K562 (cell line): Measurements from ENCODE around the gene TRIM14. TPM values are rescaled to one million over a fixed set of nuclear protein-coding genes. Genes with fewer than 3 reads are reported as not detected.

Source experiments
- ATAC-seq: fragments of 200-7000 bp; cut with Tn5 transposase; 3 replicates; pipeline ENCODE4 v1.9.1; 2020; ENCODE audit warnings: moderate library complexity
- BruUV-seq: library from RNA; stranded (reverse); fragments of 400-500 nt; replicated peaks from 2 replicates; lab custom pipeline; 2021; lab: Mats Ljungman, UMichigan
- CTCF ChIA-PET: fragments of 300-600 bp; formaldehyde crosslinking; extraction: SDS; loops from one replicate; lab custom pipeline; 2021; ENCODE audit warnings: low intra/inter-chr PET ratio; lab: Yijun Ruan, JAX
- POLR2A ChIA-PET: fragments of 300-600, 350-650 bp; sonication (Branson Sonifier 250); formaldehyde crosslinking; extraction: SDS; loops from one replicate; lab custom pipeline; 2021; ENCODE audit warnings: antibody characterized with exemption, inconsistent platforms; lab: Yijun Ruan, JAX
- DNase-seq, 4 experiments: peaks; one replicate each; pipeline versions ENCODE4 v3.0.0 to v3.0.0-alpha.2; 2011 to 2018; ENCODE audit warnings: low spot score in 3 of 4, mixed read lengths in 3 of 4; ENCODE audit errors: extremely low read depth in 1 of 4
- FAIRE-seq: peaks from 2 replicates; lab custom pipeline; 2011; peaks lifted over from hg19 to GRCh38; lab: Jason Lieb, UNC
- H2AFZ ChIP-seq: 2 replicates; pipeline ENCODE4 v1.6.0; 2011; ENCODE audit warnings: low read depth, low read length, control low read depth, inconsistent platforms
- H3K27ac ChIP-seq: fragments of 200-600 bp; 3 replicates; pipeline ENCODE4 v1.8.0; 2011; ENCODE audit warnings: low read depth, mild to moderate bottlenecking, control low read depth, inconsistent platforms, low read length, moderate library complexity, mixed read lengths; ENCODE audit errors: extremely low read depth
- H3K27me3 ChIP-seq, 2 experiments: fragments of 300-600 bp in 1 of 2; 2 replicates in 1 of 2; 3 replicates in 1 of 2; pipeline versions ENCODE4 v1.6.0 to v1.8.0; 2011; ENCODE audit warnings: inconsistent platforms in 2 of 2, low read length in 2 of 2, mild to moderate bottlenecking in 1 of 2, mixed read lengths in 1 of 2, moderate library complexity in 1 of 2; ENCODE audit not compliant: control insufficient read depth in 2 of 2, insufficient read depth in 2 of 2
- H3K36me3 ChIP-seq: fragments of 300-600 bp; 3 replicates; pipeline ENCODE4 v1.8.0; 2011; ENCODE audit warnings: mild to moderate bottlenecking, low read length, inconsistent platforms; ENCODE audit not compliant: control insufficient read depth, insufficient read depth
- H3K4me1 ChIP-seq, 2 experiments: fragments of 200-600 bp in 1 of 2; replicated peaks in 1 of 2; 2 replicates in 1 of 2; 3 replicates in 1 of 2; pipeline versions ENCODE4 v1.5.1 to v1.8.0; 2011; ENCODE audit warnings: inconsistent platforms in 2 of 2, low read length in 2 of 2, mild to moderate bottlenecking in 1 of 2, mixed read lengths in 1 of 2, moderate library complexity in 1 of 2; ENCODE audit not compliant: control insufficient read depth in 2 of 2, insufficient read depth in 2 of 2
- H3K4me2 ChIP-seq: 2 replicates; pipeline ENCODE4 v1.6.1; 2011; ENCODE audit warnings: low read length, control low read depth, inconsistent platforms, mixed read lengths; ENCODE audit not compliant: insufficient read depth
- H3K4me3 ChIP-seq: fragments of 200-600 bp; sonication (generic), shearing (Covaris generic); 2 replicates; pipeline ENCODE4 v1.5.1; 2016; ENCODE audit warnings: control low read depth, inconsistent platforms
- H3K79me2 ChIP-seq: fragments of 200-600 bp; 3 replicates; pipeline ENCODE4 v1.8.0; 2011; ENCODE audit warnings: low read length, inconsistent platforms; ENCODE audit not compliant: control insufficient read depth, insufficient read depth
- H3K9ac ChIP-seq, 2 experiments: 2 replicates each; pipeline versions ENCODE4 v1.6.0 to v1.6.1; 2011; ENCODE audit warnings: low read depth in 2 of 2, low read length in 2 of 2, control low read depth in 1 of 2, inconsistent platforms in 1 of 2, mild to moderate bottlenecking in 1 of 2, mixed read lengths in 1 of 2; ENCODE audit not compliant: insufficient read depth in 1 of 2
- H3K9me1 ChIP-seq: one replicate; pipeline ENCODE4 v1.6.0; 2011; ENCODE audit warnings: inconsistent platforms, mild to moderate bottlenecking, low read length, moderate library complexity; ENCODE audit not compliant: control insufficient read depth, insufficient read depth
- H3K9me3 ChIP-seq: replicated peaks from 2 replicates; pipeline ENCODE4 v1.5.1; 2011; ENCODE audit warnings: low read depth, low read length, inconsistent platforms; ENCODE audit not compliant: control insufficient read depth, insufficient read depth
- H4K20me1 ChIP-seq: replicated peaks from 2 replicates; pipeline ENCODE4 v1.6.1; 2011; ENCODE audit warnings: low read length, inconsistent platforms, mixed read lengths; ENCODE audit not compliant: control insufficient read depth, insufficient read depth
- FOXK1 ChIP-seq: sonication (generic); formaldehyde crosslinking; IDR thresholded peaks from 2 replicates; pipeline ENCODE4 v1.8.0; 2022; ENCODE audit warnings: missing genetic modification reagents, mild to moderate bottlenecking, borderline replicate concordance
- GATA2 ChIP-seq: sonication (generic); formaldehyde crosslinking; IDR thresholded peaks from 2 replicates; pipeline ENCODE4 v1.4.0; 2020; ENCODE audit warnings: mild to moderate bottlenecking, missing genetic modification reagents
- HINFP ChIP-seq: fragments of 450-650 bp; conservative IDR thresholded peaks from 2 replicates; pipeline ENCODE4 v1.6.1; 2016; ENCODE audit warnings: missing genetic modification characterization, low read depth, mild to moderate bottlenecking, control low read depth, missing compliant biosample characterization
- HOMEZ ChIP-seq: fragments of 250-450 bp; sonication (Bioruptor Pico); IDR thresholded peaks from 2 replicates; pipeline ENCODE4 v1.4.0; 2020; ENCODE audit warnings: mild to moderate bottlenecking, moderate library complexity
- MTA1 ChIP-seq: fragments of 450-650 bp; IDR thresholded peaks from 2 replicates; pipeline ENCODE4 v1.6.1; 2017; ENCODE audit warnings: borderline replicate concordance
- NEUROD1 ChIP-seq: fragments of 150-350 bp; IDR thresholded peaks from 2 replicates; pipeline ENCODE4 v1.6.1; 2014; ENCODE audit warnings: borderline replicate concordance, low read length, low read depth; ENCODE audit not compliant: partially characterized antibody
- PPARD ChIP-seq: fragments of 250-450 bp; sonication (Bioruptor Pico); IDR thresholded peaks from 2 replicates; pipeline ENCODE4 v1.8.0; 2022; ENCODE audit warnings: inconsistent platforms, mild to moderate bottlenecking, moderate library complexity
- SIRT6 ChIP-seq: IDR thresholded peaks from one replicate; pipeline ENCODE4 v1.6.1; 2012; ENCODE audit warnings: low read depth, mild to moderate bottlenecking, control low read depth, inconsistent platforms, low read length, moderate library complexity
- WGBS: fragments of 100-300 bp; shearing (Covaris generic); methylation state at CpG from one replicate; pipeline ENCODE4 v1.1.6; 2016; ENCODE audit warnings: low coverage, mixed read lengths; ENCODE audit not compliant: insufficient coverage; ENCODE audit errors: missing lambda C conversion rate; 5-methylcytosine and 5-hydroxymethylcytosine counted together
- in situ Hi-C: fragments of 300-500 bp; cut with MboI; formaldehyde crosslinking; loops from 4 replicates; pipeline ENCODE4 v1.15.0; 2018; ENCODE audit warnings: inconsistent platforms, mixed read lengths
- intact Hi-C: fragments of 100-400 bp; cut with micrococcal nuclease; formaldehyde crosslinking; loops from 2 replicates; pipeline ENCODE4 v1.14.2; 2022
- polyA plus RNA-seq, 8 experiments: library from polyadenylated mRNA; depleted of rRNA in 4 of 8; stranded (reverse) in 5 of 8; unstranded in 3 of 8; fragments of >200 nt; fragmentation: Nextera tagmentation in 2 of 8; fragmentation: Illumina TruSeq in 1 of 8; extraction: Ambion mirVana in 2 of 8; extraction: Trizol in 1 of 8; gene quantifications; 2 replicates each; pipeline versions ENCODE4 v1.2.1 to v1.2.3, GENCODE V29; 2011 to 2014; ENCODE audit warnings: inconsistent platforms in 1 of 8, missing spikeins in 1 of 8
- total RNA-seq, 7 experiments: library from RNA; depleted of rRNA in 6 of 7; stranded (reverse); fragments of >200 nt in 6 of 7; fragmentation: Illumina TruSeq in 2 of 7; extraction: Trizol in 2 of 7; gene quantifications; 2 replicates each; pipeline versions ENCODE4 v1.2.1 to v1.2.3, GENCODE V29; 2011 to 2021; ENCODE audit warnings: low replicate concordance in 1 of 7

The TRIM14 gene
- total and polyA plus RNA-seq, 9 of the 15 experiments (the other 6 are each of a cell fraction or from before 2014, with no cell fraction given) = 7.6 to 41.0 (median 17.9) TPM

DNA sequence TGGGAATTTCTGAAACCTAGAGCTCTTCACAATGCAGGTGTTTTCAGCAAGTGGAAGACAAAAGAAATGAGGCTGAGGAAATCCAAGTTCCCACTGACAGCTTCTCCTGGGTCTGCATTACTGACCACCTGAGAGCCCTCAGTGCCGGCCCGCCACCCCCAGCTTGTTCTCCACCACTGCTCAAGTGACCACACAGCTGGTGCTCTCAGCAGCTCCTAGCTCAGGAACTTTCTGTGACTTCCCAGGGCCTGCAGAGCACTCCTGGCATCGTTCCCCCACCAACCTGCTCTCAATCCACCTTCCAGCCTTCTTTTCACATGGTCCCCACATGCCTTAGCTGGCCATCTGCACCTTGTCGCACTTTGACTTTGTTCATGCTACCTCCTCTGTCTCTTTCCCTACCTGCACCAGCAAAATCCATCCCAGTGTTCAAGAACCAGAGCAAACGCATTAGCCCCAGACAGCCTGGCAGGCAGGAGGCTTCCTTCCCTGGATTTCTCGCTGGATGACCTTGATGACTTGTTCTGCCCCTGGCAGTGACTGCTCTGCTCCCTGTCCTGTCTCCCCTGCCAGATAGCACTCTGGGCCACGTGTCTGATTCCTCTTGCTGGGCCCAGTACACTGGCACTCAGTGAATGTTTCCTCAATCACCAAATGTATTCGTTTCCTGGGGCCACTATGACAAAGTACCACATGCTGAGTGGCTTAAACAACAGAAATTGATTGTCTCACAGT lies 97.5 kb downstream of the TRIM14 start:
- CTCF ChIA-PET = no interaction called here
- Histone ChIP-seq H3K9ac (peak overlapping the region in 1 of 2 experiments; percentile 37; a peak in 1 of 4 replicates), H3K27ac (no peak overlapping the region), H3K4me3 (no peak overlapping the region), H3K9me3 (no peaks in the 10 kb centered on the region)
- DNase-seq (no peak), FAIRE-seq (peak; percentile 74)
- intact Hi-C loops = no loop called here
- TF ChIP-seq SIRT6 = no peak
- TF ChIP-seq FOXK1 (CRISPR knock-in tag) = no peak
- TF ChIP-seq HINFP (tag) = no peak
- TF ChIP-seq MTA1 = no peak
- TF ChIP-seq PPARD (CRISPR knock-in tag) = no peak
- TF ChIP-seq GATA2 (CRISPR knock-in tag) = no peak
- TF ChIP-seq NEUROD1 = no peak
- no peak for TF ChIP-seq HOMEZ (CRISPR knock-in tag)
- TF ChIP-seq, all 486 proteins: peak for 0
- no peak overlapping the region for H3K4me2 ChIP-seq
- in situ Hi-C loops = no loop called here
- H3K4me1 ChIP-seq = no peaks in the 10 kb centered on the region
- BruUV-seq = no TSS peak
- no peaks in the 10 kb centered on the region for H3K9me1 ChIP-seq
- H3K36me3 ChIP-seq = peaks cover 46% of the 10 kb centered on the region
- peaks cover 4% of the 10 kb centered on the region; the same call in 1 of the 2 replicates for H4K20me1 ChIP-seq
- no peaks in the 10 kb centered on the region for H3K79me2 ChIP-seq
- H3K27me3 ChIP-seq = no peaks in the 10 kb centered on the region
- ATAC-seq = no peak
- H2AFZ ChIP-seq = no peak overlapping the region
- WGBS = 54% methylated on average over 8 of the region's 8 CpGs
- POLR2A ChIA-PET = interaction anchor here (0.7 to 2.6 kb wide), 7 partner anchors 11 to 100 kb away, joined by 3 to 10 read pairs (median 4); no protein-coding TSS in a partner anchor
